Stimulated activated CD4-positive, alpha-beta T cell treated with anti-CD3 and anti-CD28 coated beads, Interleukin-2, amount 100 ng/mL, for 48 hours (primary cell): ENCODE measurements around the gene DCTD.

Experiments
- DNase-seq, 2 donors: peaks; one replicate each; pipeline ENCODE4 v3.0.0-alpha.2; 2020

The DCTD gene

DNA sequence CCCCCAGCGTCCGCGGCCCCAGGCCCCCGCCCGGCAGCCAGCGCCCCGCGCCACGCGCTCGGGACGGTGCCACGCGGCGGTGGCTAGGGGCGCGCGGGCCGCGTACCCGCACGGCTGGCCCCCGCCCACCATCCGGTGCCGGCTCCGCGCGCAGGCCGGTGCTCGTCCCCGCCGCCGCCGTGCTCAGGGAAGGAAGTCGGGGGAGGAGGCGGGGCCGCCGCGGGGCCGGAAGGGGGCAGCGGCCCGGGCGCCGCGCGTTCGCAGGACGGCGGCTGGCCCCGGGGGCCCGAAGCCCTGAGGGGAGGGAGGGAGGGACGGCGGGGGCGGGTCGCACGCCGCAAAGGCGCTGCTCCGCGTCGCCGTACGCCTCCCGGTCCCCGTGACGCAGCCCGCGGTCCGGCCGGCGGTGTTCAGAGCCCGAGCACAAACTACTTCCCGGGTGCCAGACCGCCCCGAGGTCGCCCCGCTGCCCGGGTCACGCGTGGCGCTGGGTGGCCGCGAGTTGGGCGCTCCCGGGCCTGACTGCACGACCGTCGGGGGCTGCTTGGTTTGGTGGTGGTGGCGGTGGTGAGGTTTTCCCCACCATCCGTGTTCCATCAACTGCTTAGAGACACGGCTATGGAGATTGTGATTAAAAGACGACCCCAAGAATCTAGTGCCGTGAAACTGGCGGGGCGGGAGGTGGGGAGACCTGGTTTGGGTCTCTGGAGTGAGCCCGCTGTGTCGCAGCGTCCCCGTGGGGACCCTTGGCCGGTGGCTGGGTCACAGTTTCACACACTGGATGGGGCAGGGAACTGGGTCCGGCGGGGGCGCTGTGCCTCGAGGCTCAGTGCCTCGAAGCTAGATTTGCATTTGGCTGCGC lies at the start of gene DCTD:
Gene DCTD, minus strand, starts transcription at position 205 of the 862 bp plus-strand sequence. CDS start 1,818 bp downstream, outside the sequence.
- peak; percentile 68 to 73 for DNase-seq

DNA sequence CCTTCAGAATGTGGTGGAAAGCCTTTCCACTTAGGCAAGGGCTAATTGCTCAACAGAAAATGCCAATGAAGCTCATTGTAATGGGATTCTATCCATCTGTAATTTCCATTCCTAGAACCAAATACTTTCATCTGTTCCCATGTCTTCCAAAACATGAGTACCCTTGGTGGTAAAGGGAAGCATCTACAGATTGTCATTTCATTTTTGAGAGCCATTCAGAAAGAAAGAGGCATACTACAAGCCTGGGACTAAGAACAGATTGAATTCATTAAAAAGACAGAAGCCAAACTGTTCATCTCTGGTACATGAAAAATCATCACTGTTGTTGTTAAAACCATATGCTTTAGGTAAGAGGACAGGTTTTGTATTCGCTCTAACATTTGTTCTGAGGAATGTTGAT lies 43.6 kb upstream of the DCTD start:
- no peak for DNase-seq

DNA sequence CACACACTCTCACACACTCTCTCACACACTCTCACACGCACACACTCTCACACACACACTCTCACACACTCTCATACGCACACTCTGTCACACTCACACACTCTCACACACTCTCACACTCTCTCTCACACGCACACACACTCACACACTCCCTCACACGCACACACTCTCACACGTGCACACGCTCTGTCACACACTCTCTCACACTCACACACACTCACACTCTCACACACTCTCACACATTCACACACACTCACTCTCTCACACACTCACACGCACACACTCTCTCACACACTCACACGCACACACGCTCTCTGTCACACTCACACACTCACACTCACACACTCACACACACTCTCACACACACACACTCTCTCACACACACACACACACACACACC lies 43.0 kb upstream of the DCTD start:
- DNase-seq = no peak

DNA sequence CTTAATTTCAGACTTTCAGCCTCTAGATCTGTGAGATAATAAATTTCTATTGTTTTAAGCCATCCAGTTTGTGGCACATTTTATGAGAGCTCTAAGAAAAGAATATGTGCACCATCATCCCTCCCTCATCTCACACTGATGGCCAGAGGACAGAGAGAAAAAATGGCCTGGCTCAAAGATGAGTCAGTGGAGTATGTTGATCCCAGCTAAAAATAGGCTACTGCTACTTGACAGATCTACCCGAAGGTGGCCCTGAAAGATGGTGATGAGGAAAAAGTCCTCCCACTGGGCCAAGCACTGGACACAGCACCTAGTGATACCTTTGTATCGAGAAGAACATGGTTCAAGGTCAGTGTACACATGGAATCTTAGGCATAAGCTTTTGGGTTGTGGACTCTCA lies 38.2 kb upstream of the DCTD start:
- no peak for DNase-seq

DNA sequence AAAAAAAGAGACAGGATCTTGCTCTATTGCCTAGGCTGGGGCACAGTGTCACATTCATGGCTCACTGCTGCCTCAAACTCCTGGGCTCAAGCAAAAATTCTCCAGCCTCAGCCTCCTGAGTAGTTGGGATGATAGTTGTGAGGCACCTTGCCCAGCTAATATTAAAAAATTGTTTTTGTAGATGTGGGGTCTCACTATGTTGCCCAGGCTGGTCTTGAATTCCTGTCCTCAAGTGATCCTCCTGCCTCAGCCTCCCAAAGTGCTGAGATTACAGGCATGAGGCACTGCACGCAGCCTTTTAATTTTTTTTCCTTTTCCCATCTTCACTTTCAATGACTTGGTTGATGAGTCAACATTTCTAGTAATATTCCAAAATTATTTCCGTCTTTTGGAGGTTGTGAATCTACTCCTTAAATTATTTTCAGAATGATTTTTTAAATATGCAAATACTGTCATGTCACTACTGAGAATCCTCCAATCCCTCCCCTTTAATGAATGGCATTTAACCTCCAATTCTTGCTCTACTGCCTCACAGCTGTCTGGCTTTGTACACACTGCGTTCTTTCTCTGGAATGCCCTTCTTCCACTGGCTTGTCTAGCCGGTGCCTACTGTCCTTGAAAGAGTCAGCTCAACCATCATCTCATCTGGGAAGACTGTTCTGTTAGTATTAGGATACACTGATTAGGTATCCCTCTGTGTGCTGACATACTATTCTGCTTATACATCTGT lies 27.5 kb upstream of the DCTD start:
- no peak for DNase-seq

DNA sequence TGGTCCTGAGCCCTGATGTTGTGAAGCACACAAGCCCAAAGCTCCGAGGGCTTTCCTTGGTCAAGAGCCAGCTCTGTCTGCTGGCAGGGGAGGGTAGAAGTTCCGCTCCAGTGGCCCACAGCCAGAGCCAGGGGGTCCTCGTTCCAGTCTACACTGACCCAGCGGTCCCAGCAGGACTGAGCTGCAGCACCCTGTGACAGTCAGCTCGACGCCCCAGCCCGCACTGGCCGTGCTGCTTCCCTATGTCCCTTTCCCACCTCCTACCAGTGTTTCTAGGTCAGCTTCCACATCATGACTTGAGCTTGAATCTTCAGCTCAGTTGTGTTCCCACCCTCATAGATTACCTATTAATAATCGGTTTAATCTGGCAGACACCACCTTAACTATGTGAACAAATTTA lies 22.5 kb upstream of the DCTD start:
- DNase-seq = no peak

DNA sequence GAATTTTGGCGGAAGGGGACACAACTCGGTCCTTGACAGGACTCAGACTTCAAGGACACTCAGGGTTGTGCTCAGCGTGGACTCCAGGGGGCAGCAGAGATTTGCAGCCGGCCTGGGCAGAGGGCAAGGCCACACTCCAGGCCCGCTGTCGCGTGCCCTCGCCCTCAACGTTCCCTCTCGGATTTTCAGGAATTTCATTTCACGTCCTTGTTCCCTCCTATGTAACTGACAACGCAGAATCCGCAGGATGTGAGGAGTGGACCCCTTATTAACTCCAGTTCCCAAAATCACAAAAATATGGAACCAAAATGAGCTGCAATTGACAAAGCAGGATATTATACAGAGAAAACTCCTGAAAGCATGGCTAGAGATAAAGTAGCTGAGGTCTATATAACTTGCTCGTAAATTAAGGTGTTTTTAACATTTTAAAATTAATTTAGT lies 21.0 kb upstream of the DCTD start:
- peak; percentile 67 to 69 for DNase-seq

DNA sequence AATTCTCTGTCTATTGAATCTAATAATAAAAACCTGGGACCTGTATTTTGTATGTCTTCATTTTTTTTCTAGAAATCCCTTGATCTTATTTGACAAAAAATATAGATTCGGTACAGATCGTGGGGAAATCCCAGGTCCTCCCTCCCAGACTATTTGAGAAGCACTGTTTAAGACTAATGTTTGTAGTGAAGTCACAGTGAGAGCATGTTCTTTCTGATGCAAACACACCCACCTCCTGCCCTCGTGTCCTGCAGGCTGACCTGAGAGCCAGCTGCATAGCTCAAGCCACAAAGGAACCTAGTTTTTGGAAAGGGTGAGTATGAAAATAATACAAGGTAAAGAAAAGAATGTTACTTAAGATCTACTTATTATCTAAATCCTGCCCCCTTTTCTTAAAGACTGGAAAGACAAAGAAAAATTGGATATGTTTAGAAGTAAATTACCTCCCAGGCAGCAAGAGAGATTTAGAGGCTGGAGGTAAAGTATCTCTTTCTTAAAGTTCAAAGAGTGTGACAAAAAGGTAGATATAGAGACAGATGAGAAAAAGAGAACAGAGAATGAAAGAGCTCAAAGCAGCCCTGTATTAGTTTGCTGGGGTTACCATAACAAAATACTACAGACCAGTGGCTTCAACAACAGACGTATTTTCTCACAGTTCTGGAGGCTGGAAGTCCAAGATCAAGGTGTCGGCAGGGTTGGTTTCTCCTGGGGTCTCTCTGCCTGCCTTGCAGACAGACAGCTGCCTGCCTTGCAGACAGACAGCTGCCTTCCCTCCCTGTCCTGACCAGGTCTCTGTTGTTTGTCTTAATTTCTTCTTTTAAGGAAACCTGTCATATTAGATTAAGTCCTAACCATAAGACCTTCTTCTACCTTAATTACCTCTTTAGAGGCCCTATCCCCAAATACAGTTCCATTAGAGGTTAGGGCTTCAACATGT lies 20.4 kb upstream of the DCTD start:
- no peak for DNase-seq

DNA sequence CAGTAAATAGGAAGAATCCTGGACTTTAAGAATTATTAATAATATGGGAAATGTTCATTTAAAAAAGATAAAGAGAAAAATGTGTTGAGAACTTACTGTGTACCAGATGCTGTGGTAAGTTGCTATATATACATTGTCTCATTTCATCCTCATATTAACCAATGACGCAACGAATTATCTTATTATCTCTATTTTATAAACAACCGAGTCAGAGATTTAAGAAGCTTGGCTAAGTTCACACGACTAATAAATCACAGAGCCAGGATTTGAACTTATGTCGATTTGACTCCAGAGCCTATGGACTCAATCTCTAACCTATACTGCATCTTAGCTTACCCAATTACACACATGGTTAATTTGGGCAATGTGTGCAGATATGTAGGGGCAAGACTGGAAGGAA lies 15.5 kb upstream of the DCTD start:
- DNase-seq = no peak

DNA sequence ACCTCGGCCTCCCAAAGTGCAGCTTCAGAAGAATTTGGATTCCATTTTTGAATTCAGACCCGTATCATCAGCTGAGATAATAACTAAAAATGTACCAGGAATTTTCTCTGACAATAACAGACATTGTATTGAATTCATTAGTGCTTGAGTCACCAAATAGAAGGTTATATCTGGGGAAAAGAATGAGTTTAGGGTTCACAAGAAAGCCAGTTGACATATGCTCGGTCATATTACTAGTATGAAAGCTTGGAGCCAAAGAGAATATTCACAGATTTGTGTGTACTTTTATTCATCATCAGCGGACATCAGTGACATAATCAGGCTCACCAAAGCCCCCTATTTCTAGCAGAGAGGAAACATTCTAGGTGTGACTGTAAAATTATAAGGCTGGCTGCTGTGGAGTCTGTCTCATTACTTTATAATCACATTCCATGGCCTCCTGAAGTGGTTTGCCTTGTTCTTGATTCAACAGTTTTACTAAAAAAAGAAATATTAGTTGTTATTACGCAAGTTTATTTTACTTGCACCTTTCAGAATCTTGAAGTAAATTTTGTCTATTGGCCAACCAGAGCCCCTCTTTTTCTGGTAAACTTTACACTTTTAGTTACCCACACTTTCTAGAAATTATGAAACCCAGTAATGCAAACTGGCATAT lies 14.6 kb upstream of the DCTD start:
- no peak for DNase-seq

DNA sequence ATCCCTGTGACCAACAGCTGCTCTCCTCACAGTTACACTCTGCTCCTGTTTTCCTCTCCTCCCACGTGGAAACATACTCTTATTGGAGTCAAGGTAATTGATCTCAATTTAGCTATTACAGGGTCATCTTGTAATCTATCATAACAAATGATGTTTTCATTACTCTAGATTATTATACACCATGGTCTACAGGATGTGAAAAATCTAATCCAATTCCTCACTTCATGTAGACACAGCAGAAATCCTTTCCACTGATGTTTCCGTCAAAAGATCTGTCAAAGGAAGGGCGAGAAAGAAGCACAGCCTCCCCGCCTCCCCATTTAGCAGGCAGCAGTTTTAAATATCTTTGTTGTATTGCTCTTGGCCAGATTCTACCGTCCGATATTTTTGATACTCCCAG lies 13.7 kb upstream of the DCTD start:
- no peak for DNase-seq

DNA sequence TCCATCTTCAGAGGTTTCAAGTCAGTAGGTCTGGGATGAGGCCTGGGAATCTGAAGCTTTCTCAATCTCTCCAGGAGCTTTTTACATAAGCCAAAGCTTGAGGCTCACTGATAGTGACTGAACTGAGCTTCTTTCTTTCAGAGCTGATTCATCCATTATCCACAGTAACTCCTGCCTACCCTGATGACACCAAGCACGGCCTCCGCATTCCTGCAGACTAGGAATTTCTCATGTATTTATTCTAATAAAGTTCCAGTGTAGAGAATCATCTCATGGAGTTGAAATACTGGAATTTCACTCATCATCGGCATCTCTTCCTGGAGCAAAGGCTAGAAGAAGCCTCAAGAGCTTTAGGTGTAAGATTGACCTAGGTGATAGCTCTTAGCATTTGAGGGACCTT lies 12.1 kb upstream of the DCTD start:
- no peak for DNase-seq

DNA sequence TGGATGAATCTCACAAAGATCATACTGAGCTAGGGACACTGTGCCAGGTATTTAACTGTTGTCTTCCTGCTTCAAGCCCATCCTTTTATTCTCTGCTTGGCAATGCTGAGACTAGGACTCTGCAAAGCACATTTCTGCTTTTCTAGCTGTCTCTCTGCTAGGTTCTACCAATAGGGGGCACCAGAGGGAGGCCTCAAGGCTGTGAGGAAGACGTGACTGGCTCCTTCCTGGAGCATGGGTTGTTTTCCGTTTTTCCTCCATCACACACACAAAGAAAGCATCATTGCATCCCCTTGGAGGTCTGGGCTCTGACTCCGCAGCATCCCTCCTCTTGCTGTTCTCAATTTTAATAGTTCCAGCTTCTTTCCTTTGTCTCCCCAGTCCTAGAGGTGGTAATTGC lies 10.9 kb upstream of the DCTD start:
- DNase-seq = no peak

DNA sequence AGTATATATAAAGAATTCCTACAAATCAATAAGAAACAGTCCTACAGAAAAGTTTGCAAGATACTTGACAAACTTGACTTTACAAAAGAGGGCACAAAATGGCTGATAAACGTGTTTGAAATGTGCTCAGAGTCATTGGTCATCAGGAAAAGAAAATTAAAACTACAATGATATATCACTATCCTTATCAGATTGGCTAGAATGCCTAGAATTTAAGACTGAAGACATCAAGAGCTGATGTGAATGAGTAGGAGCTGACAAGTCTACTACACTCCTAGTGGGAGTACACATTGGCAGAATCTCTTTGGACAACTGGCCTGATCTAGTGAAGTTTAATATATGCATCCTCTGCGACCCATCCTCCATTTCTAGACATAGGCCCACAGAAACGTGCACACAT lies 10.3 kb upstream of the DCTD start:
- DNase-seq = no peak

DNA sequence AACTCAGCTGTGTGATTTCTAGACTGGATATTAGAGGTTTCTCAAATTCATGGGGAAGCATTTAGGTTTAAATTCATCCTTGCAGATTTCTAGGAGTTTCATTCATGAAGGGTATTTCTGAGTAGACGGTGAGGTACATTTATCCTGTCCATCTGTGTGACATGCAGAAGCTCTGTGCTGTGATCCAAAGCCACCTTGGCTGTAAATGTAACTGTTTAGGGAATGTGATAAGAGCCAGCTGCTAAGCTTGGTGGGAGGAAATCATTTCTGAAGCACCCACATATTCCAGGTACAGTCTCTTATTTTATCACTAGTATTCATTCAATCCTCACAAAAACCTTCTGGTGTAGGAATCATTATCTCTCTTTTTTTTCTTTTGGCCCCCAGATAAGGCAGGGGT lies 8.7 kb upstream of the DCTD start:
- DNase-seq = no peak

DNA sequence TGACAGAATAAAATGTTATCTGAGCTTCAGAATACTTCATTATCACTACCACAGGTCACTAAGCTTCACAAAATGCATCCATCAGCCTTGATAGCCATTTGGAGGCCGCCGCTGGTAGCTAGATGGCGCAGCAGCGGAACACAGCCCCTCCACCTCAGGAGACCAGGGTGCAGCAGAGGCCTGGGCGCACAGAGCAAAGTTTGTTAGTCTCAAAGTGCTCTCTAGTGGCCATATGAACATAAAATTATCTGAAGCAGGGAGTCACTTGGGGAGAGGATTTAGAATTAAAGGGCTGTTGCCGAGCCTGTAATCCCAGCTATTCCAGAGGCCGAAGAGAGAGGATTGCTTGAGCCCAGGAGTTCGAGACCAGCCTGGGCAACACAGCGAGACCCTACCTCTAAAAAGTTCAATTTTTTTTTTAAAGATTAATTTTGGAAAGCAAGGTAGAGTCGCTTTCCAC lies 8.1 kb upstream of the DCTD start:
- DNase-seq = peak; percentile 18 to 41

DNA sequence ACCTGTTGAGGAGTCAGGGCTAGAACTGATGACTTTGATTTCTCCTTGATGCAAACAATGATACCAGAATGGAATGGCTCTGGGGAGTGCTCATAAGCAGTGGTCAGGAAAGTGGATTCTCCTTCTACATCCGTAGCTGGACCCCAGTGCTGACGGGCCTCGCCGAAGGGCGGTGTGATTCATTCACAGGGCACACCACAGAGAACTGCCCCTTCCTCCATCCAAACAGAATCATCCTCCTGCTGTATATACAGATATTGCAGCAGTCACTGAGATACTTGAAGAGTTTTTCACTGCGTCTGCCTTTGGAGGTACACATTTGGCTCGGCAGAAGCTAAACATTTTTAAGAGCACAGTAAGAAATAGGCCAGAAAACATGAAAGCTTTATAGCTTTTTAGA lies 7.3 kb upstream of the DCTD start:
- DNase-seq = no peak

DNA sequence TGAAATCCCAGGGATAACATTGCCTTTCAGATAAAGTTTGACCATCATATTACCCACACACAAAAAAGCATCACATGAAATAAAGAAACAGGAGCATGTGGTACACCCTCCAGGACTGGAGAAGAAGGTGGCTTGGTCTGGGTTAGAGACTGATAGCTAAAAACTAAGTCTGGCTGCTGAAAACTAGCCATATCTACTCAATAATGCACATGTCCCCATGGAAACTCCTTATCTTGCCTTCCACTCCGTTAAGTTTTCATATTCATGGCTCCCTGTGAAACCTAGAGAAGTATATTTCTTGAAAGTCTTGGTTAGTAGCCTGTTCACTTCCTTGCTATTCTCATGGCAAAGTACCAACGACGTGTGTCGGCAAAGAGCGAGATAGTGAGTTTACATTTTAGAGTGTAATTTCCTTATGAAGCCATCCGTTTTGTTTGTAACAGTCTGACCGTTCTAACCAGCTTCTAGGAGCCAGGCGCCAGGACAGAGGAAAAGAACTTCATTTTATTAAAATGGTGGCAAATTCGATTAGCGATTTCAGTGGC lies 6.7 kb upstream of the DCTD start:
- no peak for DNase-seq

DNA sequence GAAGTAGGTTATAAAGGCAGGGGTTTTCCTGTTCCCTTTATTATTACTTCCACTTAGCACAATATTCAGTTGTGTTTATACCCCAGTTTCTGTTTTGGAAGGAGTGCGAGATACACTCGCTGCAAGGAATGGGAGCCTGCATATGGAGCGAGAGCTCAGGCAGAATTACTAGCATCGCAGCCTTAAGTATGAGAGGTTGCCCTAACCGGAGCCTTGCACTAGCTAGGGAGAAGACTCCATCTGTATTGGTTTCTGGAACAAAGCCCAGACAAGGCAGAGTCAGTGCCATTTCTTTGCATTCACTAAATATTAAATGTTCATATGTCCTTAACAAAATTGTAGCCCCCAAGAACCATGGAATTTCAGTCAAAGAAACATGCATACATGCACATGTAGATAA lies 6.2 kb upstream of the DCTD start:
- no peak for DNase-seq

DNA sequence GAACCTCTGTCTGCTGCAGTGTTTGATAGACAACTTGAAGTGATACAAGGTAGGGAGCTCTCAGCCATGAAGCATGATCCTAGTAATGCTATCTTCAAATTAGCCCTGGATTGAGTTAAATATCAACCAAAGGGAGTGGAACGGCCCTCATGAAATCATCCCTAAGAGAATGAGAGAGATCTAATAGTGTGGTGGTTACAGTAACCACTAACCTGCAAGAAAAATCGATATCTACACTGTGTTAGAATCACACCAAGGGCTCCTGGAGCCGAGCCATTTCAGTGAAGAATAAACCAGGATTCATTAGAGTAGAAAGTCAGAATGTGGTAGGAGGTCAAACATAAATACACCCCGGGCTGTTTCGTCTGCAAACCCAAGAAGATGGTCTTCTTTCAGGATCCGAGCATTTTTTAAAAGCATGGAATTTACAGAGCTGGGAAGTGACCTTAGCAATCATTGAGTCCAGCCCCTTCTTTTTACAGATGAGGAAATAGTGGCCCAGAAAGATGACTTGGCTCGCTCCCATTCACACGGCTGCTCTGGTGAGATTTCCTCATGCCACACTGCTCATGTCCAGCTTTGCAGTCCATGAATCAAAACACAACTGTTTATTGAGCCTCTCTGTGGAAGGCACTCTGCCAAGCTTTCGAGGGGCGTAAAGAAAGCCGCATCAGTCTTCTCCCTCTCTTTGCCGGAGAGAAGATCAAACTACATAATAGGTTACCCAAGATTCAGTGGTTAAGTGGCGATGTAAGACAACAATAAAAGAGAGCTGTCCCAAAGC lies 5.5 kb upstream of the DCTD start:
- DNase-seq = no peak

DNA sequence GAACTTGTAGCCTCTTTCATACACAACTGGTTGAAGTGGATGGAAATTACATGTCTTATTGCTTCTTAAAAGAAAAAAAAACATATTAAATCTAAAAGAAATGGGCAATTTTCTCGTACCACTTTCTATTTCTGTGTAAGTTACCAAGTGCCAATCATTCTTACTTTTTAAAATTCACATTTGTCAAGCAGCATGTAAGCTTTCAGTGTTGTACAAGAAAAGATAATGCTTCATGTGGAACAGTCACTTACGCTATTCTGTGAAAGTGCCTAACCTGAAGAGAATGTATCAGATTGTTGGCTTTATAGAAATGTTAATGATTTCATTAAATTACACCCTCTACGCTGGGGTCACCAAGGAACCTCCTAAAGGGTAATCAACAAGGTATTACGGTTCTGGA lies 4.4 kb upstream of the DCTD start:
- no peak for DNase-seq
